HG03558 (cell line): ENCODE results near the gene ZNF649.

Source experiments
- ATAC-seq: cut with Tn5 transposase; IDR thresholded peaks from one replicate; pipeline ENCODE4 v1.9.1; 2021; ENCODE audit warnings: moderate number of reproducible peaks; ENCODE audit not compliant: unreplicated experiment; ENCODE audit errors: extremely low read depth

The ZNF649 gene

GRCh38 chr19:51889934-51890333, 14.9 kb downstream of the ZNF649 start:
- ATAC-seq = no peak

GRCh38 chr19:51887522-51888498, 17.0 kb downstream of the ZNF649 start, which contains the start of gene ZNF577:
Gene ZNF577, minus strand, starts transcription at chr19:51887951. Its CDS starts 7,569 bp downstream, at chr19:51880382.
- ATAC-seq = no peak

GRCh38 chr19:51884713-51885112, 20.1 kb downstream of the ZNF649 start:
- ATAC-seq = no peak

- ATAC-seq = no peak
Observed at GRCh38 chr19:51882518-51882917, 22.3 kb downstream of the ZNF649 start.

GRCh38 chr19:51873097-51873496, 31.7 kb downstream of the ZNF649 start:
- no peak for ATAC-seq

- no peak for ATAC-seq
Observed at GRCh38 chr19:51861870-51862622, 42.8 kb downstream of the ZNF649 start.
